ENCODE measurements around the gene C6orf58.

Gene C6orf58

GRCh38 chr6:127576874-127577273 lies at the start of gene C6orf58:
C6orf58 (plus strand) TSS chr6:127577174; CDS start chr6:127577186, 12 bp downstream.
- no peak for DNase-seq

DNA sequence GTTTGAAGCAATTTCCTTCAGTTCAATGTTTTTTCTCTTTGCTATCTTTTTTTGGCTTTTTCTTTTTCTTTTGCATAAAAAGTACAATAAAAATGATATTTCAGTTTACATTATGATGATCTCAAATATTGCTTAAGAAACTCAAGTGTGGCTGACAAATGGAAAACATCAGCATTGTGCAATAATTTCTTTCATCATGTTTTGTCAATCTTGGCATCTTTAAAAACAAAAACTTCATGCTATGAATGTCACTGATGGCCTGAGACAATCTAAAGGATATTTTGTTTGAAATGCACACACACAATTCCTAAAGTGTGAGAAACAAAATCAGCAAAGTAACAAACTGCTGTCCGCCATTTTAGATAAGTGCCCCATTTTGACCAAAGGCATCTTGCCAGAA lies 44.0 kb upstream of the C6orf58 start:
- no peak for DNase-seq

GRCh38 chr6:127533736-127534135 lies 43.2 kb upstream of the C6orf58 start:
- DNase-seq = no peak

- no peak for DNase-seq
Observed at GRCh38 chr6:127538750-127539264, 38.2 kb upstream of the C6orf58 start.

- peak; percentile 71 for DNase-seq
Observed at GRCh38 chr6:127539272-127539671, 37.7 kb upstream of the C6orf58 start.

DNA sequence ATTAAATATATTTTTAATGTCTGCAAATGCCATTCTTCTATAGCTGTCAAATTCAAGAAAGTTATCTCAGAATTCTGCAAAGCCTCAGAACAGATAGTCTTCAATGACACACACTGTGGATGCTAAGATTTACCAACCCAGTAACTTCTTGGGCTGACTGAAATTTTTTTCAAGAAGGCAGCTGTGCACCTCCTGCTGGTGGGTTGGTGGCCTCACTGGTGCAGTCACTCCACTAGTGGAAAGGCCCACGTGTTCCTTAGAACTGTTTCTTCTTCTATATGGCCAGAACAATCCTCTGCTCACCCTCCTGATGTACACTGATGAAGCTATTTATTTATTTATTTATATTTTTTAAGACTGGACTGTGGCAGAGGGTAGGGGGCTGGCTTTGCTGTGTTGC lies 29.8 kb upstream of the C6orf58 start:
- DNase-seq = no peak

DNA sequence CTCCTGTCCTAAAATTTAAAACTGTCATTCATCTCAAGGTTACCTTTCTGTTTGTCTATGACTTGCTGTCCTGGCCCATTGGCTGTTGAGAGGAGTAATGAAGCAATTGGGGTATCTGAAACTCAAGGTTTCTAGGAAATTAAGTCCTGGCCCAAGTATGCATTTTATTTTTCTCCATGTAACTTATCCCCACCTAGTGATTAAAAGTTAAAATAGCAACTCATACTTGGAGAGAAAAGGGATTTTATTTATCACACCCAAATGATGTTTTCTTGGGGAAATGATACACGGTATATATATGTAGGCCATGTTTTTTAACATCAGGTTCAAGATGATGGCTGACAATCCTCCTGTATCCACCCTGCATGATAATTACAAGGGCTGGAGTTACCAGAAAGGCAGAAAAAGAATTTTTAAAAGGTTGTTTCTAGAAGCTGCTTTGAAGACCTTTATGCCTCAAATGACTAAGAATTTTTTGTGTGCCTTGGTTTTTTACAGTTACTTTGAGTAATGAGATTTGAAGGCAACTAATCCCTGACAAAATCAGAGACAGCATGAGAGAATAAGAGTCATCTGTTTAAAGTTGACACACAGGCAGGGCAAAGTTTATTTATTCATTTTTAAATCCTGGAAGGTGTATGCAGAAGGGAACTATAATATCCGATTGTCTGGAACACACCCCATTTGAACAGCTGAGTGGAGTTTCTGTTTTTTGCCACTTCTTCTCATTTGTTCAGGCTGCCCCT lies 28.9 kb upstream of the C6orf58 start:
- no peak for DNase-seq

GRCh38 chr6:127550403-127550802 lies 26.6 kb upstream of the C6orf58 start:
- no peak for DNase-seq

DNA sequence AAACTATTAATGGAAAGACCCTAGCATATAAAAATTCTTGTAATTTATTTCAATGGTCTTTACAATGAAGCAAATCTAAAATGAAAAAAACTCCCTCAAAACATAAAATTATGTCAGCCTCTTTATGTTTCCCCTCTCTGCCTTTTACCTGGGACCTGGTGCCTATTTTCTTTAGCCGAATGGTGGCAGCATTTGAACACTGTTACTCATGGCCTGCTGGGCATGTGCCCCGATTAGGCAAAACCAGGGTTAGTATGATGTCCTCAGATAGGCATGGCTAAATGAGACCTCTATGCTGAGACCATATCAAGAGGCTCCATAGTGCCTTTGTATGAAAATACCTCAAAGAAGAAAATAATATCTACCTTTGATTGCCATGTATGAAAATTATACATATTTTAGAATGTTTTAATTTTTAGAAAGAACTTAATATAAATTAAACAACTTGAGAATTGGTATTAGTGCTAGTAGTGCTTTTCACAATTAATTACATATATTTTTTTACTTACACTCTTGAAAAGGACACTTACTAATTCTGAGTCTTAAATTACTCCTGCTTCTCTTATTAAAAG lies 22.5 kb upstream of the C6orf58 start:
- DNase-seq = peak; percentile 67

DNA sequence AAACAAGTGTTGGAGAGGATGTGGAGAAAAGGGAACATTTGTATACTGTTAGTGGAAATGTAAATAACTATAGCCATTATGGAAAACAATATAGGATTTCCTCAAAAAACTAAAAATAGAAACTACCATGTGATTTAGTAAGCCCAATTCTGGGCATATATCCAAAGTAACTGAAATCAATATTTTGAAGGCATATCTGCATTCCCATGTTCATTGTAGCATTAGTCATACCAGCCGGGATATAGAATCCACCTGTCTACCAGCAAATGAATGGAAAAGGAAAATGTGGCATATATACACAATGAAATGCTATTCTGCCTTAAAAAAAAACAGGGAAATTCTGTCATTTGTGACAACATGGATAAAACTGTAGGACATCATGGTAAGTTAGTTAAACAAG lies 15.3 kb upstream of the C6orf58 start:
- peak; percentile 13 for DNase-seq

GRCh38 chr6:127564761-127565160 lies 12.2 kb upstream of the C6orf58 start:
- no peak for DNase-seq

- no peak for DNase-seq
Observed at GRCh38 chr6:127566119-127566518, 10.9 kb upstream of the C6orf58 start.

DNA sequence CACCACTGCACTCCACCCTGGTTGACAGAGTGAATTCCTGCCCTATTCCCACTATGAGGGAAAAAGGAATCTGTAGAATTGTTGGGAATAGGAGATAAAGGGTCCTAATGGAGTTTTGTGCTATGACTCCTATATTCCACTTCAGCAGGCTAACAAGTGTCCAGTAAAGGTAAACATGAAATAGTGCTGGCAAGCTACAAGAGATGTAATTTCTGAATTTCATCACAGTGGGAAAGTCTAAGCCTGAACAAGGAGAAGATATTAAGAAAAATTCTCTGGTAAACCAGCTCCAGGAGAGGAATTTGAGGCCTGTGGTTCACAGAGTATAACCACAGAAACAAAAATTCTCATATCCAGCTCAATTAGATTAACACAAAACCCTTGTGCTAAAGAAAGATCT lies 10.3 kb upstream of the C6orf58 start:
- no peak for DNase-seq

DNA sequence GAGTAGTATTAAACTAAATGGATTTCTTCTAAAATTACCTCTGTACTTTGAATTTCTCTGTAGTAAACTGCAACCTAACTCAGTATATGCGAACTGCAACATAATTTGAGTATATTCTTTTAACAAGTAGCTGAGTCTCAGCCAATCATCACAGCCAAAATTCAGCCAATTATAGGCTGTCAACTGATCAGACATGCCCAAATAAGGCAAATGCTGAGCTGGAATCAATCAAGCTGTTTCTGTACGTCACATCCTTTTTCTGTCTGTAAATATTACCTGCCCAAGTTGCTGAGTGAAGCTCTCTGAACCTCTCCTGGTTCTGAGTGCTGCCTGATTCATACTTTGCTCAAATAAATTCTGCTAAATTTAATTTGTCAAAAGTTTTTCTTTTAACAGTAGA lies 9.5 kb upstream of the C6orf58 start:
- DNase-seq = no peak

GRCh38 chr6:127570739-127571389 lies 6.1 kb upstream of the C6orf58 start:
- DNase-seq = no peak

DNA sequence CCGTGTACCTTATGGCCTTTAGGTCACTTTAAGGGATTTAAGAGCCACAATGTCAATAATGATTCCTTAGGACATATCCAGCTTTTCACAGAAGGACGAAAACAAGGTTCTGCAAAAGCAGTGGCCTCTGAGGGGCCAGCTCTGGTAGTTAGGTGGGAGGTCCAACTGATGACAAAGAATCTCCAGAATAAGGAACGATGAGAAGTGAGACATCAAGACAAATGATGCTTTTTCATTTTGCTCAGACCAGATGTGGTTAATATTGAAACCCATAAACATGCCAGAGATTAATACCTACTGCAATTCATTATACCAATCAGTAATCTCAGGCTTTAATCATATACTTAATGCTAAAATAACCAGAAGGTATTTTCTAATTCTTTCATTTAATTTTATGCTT lies 1.9 kb downstream of the C6orf58 start:
- DNase-seq = no peak

DNA sequence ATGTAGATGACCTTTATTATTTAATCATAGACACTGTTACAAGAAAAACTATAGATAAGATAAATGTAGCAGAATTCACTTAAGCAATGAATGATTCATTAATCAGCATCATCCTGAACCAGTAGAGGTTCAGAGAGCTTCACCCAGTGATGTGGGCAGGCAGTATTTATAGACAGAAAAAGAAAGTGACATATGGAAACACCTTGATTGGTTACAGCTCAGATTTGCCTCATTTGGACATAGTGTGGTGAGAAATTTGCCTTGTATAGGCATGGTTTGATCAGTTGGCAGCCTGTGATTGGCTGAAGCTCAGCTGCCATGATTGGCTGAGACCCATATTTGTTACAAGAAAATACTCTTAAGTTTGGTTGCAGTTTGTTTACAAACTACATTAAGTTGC lies 4.6 kb downstream of the C6orf58 start:
- no peak for DNase-seq

DNA sequence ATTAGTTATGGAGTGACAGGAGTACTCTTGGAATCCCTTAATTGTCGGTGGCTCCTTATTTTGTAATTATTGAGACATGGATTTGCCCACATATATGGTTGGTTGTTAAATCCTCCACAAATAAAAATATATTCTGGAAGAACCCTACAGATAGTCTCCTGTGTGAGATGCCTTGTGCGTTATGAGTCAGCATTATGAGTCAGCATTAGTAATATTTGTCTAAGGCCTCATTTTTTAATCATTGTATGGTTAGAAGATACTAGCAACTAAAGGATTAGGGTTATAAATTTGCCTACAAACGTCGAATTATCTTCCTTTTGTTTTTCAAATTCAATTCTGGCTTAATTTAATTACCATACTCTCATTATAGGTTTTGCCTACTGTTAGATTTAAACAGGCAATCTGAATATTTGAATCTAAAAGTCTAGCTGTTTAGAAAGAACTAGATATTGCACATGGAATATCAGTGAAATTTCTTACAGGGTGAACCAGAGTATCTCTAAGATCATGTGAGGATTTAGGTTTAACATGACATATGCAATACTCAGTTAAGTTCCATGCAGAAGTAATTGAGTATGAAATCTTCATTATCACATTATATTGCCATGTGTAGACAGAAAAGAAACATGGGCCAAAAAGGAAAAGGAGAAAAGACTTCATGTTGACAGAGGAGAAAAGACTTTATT lies 5.9 kb downstream of the C6orf58 start:
- DNase-seq = no peak

- DNase-seq = no peak
Observed at GRCh38 chr6:127585123-127585522, 8.1 kb downstream of the C6orf58 start.

GRCh38 chr6:127586372-127586771 lies 9.4 kb downstream of the C6orf58 start:
- DNase-seq = no peak

- no peak for DNase-seq
Observed at GRCh38 chr6:127587875-127588274, 10.9 kb downstream of the C6orf58 start.

- no peak for DNase-seq
Observed at GRCh38 chr6:127589135-127589534, 12.2 kb downstream of the C6orf58 start.

- DNase-seq = no peak
Observed at GRCh38 chr6:127590344-127590743, 13.4 kb downstream of the C6orf58 start.

DNA sequence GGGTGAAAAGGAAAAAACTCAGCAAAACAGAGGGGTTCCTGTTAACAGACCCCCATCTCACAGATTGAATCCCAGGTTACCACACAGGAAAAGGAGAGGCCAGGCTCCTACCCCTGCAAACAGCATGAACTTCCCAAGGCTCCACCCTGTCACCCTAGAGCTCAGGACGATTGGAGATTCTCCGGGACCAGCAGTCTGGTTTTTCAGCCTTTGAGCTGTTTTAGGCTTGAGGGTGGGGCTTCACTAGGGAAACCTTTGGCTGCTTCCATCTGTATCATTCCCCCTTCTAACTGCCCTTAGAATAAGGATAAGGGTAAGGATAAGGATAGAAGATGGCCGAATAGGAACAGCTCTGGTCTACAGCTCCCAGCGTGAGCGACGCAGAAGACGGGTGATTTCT lies 16.0 kb downstream of the C6orf58 start:
- DNase-seq = no peak
